Stimulated activated memory B cell treated with anti-CD40 and anti-IgM and Interleukin-4, amounts not matched to agents 10 μg/mL and 1 μg/mL and 100 μg/mL, for 72 hours (primary cell): ENCODE measurements around the gene PRODH2.
"Not testable (repeated sequence)": the region's sequence is repeated elsewhere in the genome, so short reads cannot be mapped to it uniquely, and the experiment has no call there.

Source experiments
- ATAC-seq: fragments of 150-1000 bp; cut with Tn5 transposase; 2 replicates; pipeline ENCODE4 v1.10.0; 2021
- H3K27ac Mint-ChIP-seq: one replicate; pipeline ENCODE4 v1.8.0; 2022; ENCODE audit warnings: mild to moderate bottlenecking, mixed read lengths
- H3K27me3 Mint-ChIP-seq: one replicate; pipeline ENCODE4 v1.8.0; 2022; ENCODE audit warnings: mixed read lengths
- H3K36me3 Mint-ChIP-seq: one replicate; pipeline ENCODE4 v1.8.0; 2022; ENCODE audit warnings: mixed read lengths
- H3K4me1 Mint-ChIP-seq: one replicate; pipeline ENCODE4 v1.8.0; 2022; ENCODE audit warnings: mixed read lengths
- H3K4me3 Mint-ChIP-seq: one replicate; pipeline ENCODE4 v1.8.0; 2022; ENCODE audit warnings: mild to moderate bottlenecking, moderate library complexity, mixed read lengths
- H3K9me3 Mint-ChIP-seq: one replicate; pipeline ENCODE4 v1.8.0; 2022; ENCODE audit warnings: mixed read lengths

Gene PRODH2

DNA sequence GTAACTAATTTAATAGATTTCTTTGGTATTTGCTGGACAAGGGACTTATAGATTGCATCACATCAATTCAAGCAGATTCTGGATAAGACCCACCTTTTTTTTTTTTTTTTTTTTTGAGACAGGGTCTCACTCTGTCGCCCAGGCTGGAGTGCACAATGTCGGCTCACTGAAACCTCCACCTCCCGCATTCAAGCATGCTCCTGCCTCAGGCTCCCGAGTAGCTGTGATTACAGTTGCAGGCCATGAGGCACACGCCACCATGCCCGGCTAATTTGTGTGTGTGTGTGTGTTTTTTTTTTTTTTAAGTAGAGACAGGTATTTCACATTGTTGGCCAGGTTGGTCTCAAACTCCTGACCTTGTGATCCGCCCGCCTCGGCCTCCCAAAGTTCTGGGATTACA is 4.2 kb upstream of the PRODH2 start:
- H3K9me3 Mint-ChIP-seq, result no peaks in the 10 kb centered on the region
- no peak overlapping the region for H3K27ac Mint-ChIP-seq
- no peak for ATAC-seq
- no peak overlapping the region for H3K4me3 Mint-ChIP-seq
- peaks cover 48% of the 10 kb centered on the region for H3K27me3 Mint-ChIP-seq
- H3K4me1 Mint-ChIP-seq, result no peaks in the 10 kb centered on the region
- no peaks in the 10 kb centered on the region for H3K36me3 Mint-ChIP-seq

DNA sequence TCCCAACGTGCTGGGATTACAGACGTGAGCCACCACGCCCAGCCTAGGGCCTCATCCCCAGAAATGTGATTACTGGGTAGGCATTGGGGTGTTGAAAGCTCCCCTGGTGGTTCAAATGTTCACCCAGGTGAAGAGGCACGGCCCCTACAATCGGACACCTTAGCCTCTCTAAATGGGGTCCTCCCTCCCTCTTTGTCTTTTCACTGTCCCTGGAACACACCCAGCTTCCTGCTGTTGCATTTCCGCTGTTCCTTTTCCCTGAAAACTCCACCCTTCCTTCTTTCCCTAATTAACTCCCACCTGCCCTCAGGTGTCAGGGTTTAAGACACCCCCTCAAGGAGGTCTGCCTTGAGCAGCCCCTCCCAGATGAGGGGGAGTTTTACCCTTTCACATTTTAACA is 3.6 kb upstream of the PRODH2 start:
- Mint-ChIP-seq H3K27ac (no peak overlapping the region), H3K27me3 (peaks cover 54% of the 10 kb centered on the region), H3K9me3 (no peaks in the 10 kb centered on the region), H3K36me3 (no peaks in the 10 kb centered on the region), H3K4me1 (no peaks in the 10 kb centered on the region), H3K4me3 (no peak overlapping the region)
- ATAC-seq, result no peak

DNA sequence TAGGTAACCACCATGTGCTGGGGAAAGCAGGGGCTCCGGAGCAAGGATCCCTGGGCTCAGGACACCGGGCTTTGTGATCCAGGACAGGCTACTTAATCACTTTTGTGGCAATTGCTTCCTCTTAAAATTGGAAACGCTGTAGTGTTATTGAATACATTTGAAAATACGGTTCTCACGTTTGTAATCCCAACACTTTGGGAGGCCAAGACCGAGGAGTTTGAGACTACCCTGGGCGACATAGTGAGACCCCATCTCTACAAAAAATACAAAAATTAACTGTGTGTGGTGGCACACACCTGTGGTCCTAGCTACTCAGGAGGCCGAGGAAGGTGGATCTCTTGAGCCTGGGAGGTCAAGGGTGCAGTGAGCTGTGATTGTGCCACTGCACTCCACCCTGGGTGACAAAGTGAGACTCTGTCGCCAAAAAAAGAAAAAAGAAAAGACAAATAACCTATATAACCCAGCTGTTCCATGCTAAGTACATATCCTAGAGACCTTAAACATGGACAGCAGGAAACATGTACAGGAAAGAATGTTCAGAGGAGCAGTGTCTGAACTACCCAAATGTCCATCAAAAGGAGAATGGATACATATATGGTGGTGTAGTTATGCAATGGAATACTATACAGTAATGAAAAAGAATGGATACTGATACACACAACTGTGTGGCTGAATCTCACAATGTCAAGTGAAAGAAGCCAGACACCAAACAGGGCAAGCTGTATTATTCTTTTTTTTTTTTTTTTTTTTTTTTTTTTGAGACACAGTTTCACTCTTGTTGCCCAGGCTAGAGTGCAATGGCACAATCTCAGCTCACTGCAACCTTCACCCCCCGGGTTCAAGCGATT is 622 bp upstream of the PRODH2 start:
- ATAC-seq, result no peak
- Mint-ChIP-seq H3K27ac (no peak overlapping the region), H3K27me3 (peaks cover 67% of the 10 kb centered on the region), H3K9me3 (no peaks in the 10 kb centered on the region), H3K4me3 (no peak overlapping the region), H3K4me1 (no peaks in the 10 kb centered on the region), H3K36me3 (no peaks in the 10 kb centered on the region)

DNA sequence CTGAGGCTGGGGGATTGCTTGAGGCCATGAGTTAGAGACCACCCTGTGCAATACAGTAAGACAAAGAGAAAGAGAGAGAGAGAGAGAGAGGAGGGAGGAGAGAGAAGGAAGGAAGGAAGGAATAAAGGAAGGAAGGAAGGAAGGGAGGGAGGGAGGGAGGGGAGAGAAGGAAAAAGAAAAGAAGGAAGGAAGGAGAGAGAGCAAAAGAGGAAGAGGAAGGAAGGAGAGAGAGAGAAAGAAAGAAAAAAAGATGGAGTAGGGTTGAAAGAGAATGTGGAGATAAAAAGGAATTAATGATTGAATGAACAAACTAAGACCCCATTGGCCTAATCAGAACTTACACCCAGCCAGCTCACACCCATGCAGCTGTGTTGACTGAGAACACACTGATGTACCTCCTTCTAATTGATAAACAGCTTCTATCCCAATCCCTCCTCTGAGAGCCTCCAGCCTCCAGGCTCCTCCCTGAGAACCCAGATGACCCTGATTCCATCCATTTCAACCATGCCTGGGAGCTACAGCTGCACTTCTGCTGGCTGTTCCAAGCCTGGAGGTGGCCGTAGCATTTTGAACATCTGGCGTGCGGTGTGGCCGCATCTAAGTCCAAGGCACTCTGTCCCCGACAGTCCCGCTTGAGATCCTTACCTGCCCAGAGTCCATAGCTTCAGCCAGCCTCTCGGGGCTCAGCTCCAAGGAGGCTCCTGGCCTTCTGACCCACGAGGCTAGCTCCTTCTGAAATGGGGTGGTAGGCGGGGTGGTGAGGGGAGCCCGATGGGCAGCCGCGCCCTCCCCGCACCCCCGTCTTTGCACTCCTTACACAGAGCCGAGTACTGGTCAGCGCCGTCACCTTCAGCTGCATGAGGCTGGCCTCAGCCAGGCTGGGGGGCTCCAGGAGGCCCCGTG is 1.1 kb downstream of the PRODH2 start:
- no peaks in the 10 kb centered on the region for H3K4me1 Mint-ChIP-seq
- H3K36me3 Mint-ChIP-seq, result no peaks in the 10 kb centered on the region
- H3K4me3 Mint-ChIP-seq, result no peak overlapping the region
- no peaks in the 10 kb centered on the region for H3K9me3 Mint-ChIP-seq
- H3K27me3 Mint-ChIP-seq, result peaks cover 60% of the 10 kb centered on the region
- peak; percentile 51 for ATAC-seq
- no peak overlapping the region for H3K27ac Mint-ChIP-seq

DNA sequence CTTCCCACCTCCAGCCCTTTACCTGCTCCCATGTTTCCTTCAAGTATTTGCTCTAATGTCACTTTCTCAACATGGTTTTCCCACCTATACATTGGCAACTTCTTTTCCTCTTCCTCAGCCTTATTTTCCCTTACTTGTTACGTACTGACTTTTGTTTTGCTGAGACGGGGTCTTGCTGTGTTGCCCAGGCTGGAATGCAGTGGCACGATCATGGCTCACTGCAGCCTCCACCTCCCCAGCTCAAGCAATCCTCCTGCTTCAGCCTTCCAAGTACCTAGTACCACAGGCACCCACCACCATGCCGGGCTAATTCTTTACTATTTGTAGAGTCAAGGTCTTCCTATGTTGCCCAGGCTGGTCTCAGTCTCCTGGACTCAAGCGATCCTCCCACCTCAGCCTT is 5.0 kb downstream of the PRODH2 start:
- Mint-ChIP-seq H3K27me3 (peaks cover 46% of the 10 kb centered on the region), H3K4me3 (no peak overlapping the region), H3K9me3 (no peaks in the 10 kb centered on the region), H3K36me3 (no peaks in the 10 kb centered on the region), H3K27ac (no peak overlapping the region), H3K4me1 (peaks cover 11% of the 10 kb centered on the region)
- ATAC-seq, result no peak

DNA sequence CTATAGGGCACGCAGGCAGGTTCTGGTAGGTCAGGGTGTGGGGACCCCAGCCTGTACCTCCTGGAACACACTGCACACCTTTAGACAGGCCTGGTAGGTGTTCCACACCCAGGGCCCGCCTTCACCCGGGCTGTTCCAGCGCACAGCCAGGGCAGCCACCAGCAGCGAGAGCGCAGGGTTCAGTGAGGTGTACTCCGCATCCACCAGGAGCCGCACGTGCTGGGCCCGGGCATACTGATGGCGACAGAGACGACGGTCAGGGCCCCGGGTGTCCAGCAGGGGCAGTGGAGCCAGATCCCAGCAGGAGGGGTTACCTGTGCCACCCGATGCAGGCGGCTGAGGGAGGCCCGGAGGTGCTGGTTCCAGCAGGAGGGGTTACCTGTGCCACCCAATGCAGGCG is 6.0 kb downstream of the PRODH2 start:
- ATAC-seq, result peak; percentile 22
- Mint-ChIP-seq H3K9me3 (no peaks in the 10 kb centered on the region), H3K4me3 (no peak overlapping the region), H3K27me3 (peaks cover 35% of the 10 kb centered on the region), H3K36me3 (no peaks in the 10 kb centered on the region), H3K27ac (no peak overlapping the region), H3K4me1 (peaks cover 11% of the 10 kb centered on the region)

DNA sequence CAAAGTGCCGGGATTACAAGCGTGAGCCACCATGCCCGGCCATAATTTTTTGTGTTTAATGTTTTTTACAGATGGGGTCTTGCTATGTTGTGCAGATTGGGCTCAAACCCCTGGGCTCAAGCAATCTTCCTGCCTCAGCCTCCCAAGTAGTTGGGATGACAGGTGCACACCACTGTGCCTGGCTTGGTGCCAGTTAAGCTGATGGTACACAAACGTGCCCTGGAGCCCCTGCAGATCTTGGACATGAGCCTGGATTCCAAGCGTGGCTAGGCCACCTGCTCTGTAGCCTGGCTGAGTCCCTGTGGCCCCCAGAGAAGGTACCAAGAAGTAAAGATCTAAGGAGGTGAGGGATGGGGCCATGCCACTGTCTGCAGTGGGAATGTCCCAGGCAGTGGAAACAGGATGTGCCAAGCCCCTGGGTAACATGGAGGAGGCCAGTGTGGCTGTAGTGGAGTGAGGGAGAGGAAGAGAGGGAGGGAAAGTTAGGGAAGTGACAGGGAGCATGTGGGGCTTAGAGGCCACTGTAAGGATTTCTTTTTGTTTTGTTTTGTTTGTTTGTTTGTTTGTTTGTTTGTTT is 7.0 kb downstream of the PRODH2 start:
- no peak overlapping the region for H3K4me3 Mint-ChIP-seq
- ATAC-seq, result no peak
- H3K27ac Mint-ChIP-seq, result no peak overlapping the region
- H3K36me3 Mint-ChIP-seq, result no peaks in the 10 kb centered on the region
- H3K9me3 Mint-ChIP-seq, result no peaks in the 10 kb centered on the region
- peaks cover 11% of the 10 kb centered on the region for H3K4me1 Mint-ChIP-seq
- peaks cover 25% of the 10 kb centered on the region for H3K27me3 Mint-ChIP-seq

DNA sequence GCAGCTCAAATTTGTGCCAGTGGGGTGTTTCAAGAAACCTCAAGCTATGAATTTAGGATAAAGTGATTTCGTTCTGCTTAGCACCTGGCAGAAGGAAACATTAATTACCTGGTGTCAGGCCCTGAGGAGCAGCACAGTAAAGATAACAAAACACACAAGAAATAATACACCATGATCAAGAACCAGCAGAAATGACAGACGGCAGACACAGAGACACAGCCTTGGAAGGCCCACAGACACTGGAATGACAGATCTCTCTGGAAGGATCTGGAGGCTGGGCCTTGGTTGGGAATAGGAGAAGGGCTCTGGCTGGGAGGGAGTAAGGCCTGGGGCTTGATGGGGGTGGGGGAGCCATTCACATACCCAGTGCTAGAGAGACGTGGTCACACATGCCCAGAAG is 10.8 kb downstream of the PRODH2 start:
- Mint-ChIP-seq H3K27me3 (peaks cover 34% of the 10 kb centered on the region), H3K4me1 (peaks cover 11% of the 10 kb centered on the region), H3K27ac (no peak overlapping the region), H3K4me3 (no peak overlapping the region), H3K36me3 (no peaks in the 10 kb centered on the region), H3K9me3 (no peaks in the 10 kb centered on the region)
- no peak for ATAC-seq

DNA sequence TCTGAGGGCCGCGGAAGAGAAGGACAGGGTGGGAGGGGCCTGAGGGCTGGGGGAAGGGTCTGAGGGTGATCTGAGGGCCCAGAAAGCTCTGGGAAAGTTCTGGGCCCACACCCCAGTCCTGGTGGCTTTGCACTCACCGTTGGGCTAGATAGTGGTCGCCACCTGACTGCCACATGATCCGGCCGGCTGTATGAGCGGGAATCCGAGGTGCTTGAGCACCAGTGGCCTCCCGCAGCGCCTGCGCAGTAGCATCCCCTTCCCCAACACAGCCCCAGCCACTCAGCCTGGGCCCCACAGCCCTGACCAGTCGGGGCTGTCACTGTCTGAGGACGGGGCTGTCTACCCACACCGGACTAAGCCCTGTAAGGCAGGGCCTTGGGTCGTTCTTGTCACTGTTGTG is 15.0 kb downstream of the PRODH2 start:
- H3K36me3 Mint-ChIP-seq, result no peaks in the 10 kb centered on the region
- no peak overlapping the region for H3K27ac Mint-ChIP-seq
- H3K27me3 Mint-ChIP-seq, result peaks cover 61% of the 10 kb centered on the region
- H3K4me3 Mint-ChIP-seq, result no peak overlapping the region
- no peak for ATAC-seq
- H3K9me3 Mint-ChIP-seq, result no peaks in the 10 kb centered on the region
- no peaks in the 10 kb centered on the region for H3K4me1 Mint-ChIP-seq

DNA sequence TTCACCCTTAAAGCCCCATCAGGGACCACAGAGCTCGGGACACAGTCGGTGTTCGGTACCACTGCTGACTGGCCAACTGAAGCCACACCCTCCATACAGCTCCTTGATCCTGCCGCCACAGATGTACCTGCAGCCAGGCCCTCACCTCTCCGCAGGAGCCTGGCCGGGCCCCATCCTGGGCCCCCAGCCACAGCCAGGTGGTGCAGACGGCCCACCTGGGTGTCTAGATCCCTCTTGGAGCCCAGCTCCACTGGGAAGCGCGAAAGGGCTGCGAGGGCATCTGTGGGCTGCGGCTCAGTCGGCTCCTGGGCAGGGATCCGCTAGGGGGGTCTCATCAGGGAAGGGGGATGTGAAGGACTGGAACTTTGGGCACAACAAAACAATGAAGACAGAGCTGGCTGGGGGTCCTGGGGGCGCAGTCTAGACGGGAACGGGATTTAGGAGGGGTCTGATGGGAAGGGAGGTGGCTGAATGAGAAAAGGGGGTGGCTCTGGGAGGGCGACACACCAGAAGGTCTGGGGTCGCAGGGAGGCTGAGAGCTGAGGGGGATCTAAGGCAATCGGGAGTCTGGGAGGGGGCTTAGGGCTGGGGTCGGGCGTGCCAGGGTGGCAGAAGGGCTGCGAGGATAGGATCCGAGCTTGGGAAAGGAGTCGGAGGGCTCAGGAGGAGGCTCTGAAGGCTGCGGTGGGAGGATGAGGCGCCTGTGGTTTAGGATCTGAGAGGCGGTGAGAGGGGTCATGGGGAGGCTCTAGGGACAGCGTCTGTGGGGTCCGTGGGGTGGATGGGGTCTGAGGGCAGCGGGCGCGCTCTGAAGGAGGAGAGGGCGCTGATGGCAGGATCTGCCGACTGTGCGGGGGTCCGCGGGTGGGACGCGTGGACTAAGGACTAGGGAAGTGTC is 15.8 kb downstream of the PRODH2 start:
- peaks cover 69% of the 10 kb centered on the region for H3K27me3 Mint-ChIP-seq
- no peak for ATAC-seq
- H3K4me3 Mint-ChIP-seq, result no peak overlapping the region
- no peaks in the 10 kb centered on the region for H3K9me3 Mint-ChIP-seq
- H3K36me3 Mint-ChIP-seq, result no peaks in the 10 kb centered on the region
- H3K27ac Mint-ChIP-seq, result no peak overlapping the region
- no peaks in the 10 kb centered on the region for H3K4me1 Mint-ChIP-seq

DNA sequence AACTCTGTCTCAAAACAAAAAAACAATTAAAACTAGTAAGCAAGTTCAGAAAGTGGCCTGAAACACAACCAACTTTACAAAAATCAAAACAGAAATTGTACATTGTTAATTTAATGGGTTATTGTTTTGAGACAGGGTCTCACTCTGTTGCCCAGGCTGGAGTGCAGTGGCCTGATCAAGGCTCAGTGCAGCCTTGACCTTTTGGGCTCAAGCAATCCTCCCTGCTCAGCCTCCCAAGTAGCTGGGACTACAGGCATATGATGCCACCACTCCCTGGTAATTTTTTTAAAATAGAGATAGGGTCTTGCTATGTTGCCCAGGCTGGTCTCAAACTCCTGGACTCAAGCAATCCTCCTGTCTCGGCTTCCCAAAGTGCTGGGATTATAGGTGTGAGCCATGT is 17.1 kb downstream of the PRODH2 start:
- not testable (repeated sequence) for H3K4me1 Mint-ChIP-seq, ATAC-seq, H3K4me3 Mint-ChIP-seq, H3K36me3 Mint-ChIP-seq, H3K9me3 Mint-ChIP-seq, H3K27ac Mint-ChIP-seq
- H3K27me3 Mint-ChIP-seq, result peaks cover 77% of the 10 kb centered on the region

DNA sequence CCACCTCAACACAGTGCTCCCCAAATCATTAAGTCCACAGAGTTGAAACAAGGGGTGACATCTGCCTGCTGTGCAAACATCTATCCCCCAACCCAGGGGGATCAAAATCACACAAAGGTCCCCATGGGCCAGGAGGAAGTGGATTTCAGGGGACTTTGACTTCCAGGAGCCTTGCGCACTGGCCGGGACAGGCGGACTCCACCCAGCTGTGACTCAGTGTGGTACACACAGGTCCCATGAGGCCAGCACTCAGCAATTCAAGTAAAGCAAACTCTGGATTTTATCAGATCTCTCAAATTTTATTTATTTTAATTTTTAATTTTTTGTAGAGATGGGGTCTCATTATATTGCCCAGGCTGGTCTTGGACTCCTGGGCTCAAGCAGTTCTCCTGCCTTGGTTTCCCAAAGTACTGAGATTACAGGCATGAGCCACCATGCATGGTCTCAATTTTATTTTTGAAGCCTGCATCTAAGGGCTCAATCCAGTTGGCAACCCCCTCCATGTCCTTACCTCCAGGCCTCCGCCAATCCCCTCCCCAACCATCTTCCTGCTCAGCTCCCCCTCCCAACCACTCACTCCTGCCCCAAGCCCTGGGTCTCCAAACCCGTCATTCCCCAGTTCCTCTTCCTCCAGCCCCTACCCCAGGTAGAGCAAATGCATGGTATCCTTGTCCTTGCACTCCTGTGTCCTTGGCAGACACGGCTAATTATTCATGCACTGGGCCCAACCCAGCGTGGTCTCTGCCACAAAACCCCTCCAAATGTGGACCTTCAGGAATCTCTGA is 19.1 kb downstream of the PRODH2 start:
- Mint-ChIP-seq H3K4me1 (no peaks in the 10 kb centered on the region), H3K9me3 (no peaks in the 10 kb centered on the region), H3K36me3 (no peaks in the 10 kb centered on the region), H3K27me3 (peaks cover 61% of the 10 kb centered on the region), H3K27ac (no peak overlapping the region), H3K4me3 (no peak overlapping the region)
- no peak for ATAC-seq

DNA sequence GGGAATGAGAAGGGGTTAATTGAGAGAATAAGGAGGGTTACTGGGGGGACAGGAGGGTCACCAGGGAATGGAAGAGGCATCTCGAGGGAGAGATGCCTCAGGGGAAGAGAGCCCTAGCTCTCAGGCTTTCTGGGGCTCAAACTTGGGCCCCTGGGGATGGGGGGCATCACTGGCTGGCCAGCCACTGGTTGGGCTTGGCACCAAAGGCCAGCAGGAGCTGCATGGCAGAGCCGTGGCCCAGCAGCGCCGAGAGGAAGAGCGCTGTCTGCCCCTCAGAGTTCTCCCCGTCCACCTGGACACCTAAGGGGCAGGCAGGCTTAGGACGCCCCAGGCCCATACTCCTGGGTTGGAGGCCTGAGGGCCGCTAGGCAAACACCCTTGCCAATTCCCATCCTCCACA is 19.8 kb downstream of the PRODH2 start:
- Mint-ChIP-seq H3K36me3 (no peaks in the 10 kb centered on the region), H3K4me1 (no peaks in the 10 kb centered on the region), H3K27me3 (peaks cover 54% of the 10 kb centered on the region), H3K27ac (no peak overlapping the region), H3K9me3 (no peaks in the 10 kb centered on the region), H3K4me3 (no peak overlapping the region)
- ATAC-seq, result no peak

DNA sequence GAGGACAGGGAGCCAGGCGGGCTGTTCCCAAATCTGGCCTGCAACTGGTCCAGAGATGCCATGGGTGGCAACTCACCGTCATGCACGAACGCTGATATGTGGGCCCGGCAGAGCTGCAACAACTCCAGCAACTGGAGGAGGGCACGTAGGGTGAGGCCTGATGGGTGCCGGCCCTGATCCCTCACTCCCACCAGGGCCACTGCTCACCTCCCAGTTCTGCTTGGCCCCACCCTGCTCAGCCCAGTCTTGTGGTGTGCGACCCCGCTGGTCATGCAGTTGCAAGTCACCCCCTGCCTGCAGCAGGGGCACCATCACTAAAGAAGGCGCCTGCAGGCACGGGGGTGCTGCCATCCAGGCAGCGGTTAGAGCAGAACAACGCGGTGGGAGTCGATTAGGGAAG is 20.3 kb downstream of the PRODH2 start:
- ATAC-seq, result no peak
- H3K4me3 Mint-ChIP-seq, result no peak overlapping the region
- H3K4me1 Mint-ChIP-seq, result no peaks in the 10 kb centered on the region
- H3K27ac Mint-ChIP-seq, result no peak overlapping the region
- H3K9me3 Mint-ChIP-seq, result no peaks in the 10 kb centered on the region
- H3K36me3 Mint-ChIP-seq, result no peaks in the 10 kb centered on the region
- H3K27me3 Mint-ChIP-seq, result peaks cover 48% of the 10 kb centered on the region
